AG08396 (cell line): ENCODE results near the gene CD300LF.

Experiments
- DNase-seq: peaks from one replicate; pipeline ENCODE4 v3.0.0; 2012; ENCODE audit warnings: low spot score, mixed read lengths

The CD300LF gene

DNA sequence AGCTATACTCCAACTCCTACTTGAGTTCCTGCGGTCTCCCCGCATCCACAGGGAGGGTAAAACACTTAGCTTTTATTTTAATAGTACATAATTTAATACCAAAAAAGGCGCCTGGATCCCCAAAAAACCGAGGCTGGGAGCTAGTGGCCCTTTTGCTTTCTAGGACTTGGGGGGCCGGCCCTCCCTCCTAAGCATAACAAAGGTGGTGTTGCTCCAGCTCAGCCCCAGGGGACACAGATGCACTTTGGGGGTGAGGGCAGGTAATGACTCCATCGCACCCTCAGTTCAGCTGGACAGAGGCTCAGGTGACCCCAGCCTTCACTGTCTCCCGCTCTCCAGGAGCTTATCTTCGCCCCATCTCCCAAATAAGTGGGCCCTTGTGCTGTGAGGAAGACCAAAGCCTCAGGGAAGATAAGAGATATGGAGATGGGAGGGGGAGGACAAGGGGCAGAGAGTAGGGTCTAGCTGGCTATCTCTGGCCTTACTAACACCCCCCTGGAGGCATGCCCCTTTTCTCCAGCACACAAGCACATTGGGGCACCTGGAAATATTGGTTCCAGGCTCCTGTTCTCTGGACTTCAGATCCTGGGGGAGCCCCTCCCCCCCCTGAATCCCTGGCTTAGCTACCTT is 32.9 kb upstream of the CD300LF start:
- no peak for DNase-seq

DNA sequence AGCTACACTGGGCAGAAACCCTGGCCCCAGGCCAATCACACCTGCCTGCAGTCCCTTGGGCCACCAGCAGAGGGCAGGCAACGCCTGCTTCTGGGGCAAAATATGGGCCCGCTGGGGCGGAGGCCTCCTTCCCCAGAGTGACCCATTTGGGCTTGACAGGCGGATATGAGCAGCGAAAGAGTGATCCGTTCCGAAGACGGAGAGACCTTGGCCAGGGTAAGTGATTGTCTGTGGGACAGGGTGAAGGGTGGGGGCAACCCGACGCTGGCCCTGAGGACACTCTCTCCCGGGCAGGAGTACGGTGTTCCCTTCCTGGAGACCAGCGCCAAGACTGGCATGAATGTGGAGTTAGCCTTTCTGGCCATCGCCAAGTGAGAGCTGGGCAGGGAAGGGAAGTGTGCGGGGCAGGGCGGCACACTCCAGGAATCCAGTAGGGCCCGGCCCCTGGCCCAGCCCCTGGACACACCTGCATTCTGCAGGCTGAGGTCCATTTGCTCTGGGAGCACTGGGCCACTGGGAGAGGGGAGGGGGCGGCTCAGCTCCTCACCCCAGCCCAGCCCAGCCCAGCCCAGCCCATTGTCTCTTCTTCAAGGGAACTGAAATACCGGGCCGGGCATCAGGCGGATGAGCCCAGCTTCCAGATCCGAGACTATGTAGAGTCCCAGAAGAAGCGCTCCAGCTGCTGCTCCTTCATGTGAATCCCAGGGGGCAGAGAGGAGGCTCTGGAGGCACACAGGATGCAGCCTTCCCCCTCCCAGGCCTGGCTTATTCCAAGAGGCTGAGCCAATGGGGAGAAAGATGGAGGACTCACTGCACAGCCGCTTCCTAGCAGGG is 32.2 kb upstream of the CD300LF start:
- peak; percentile 88 for DNase-seq

DNA sequence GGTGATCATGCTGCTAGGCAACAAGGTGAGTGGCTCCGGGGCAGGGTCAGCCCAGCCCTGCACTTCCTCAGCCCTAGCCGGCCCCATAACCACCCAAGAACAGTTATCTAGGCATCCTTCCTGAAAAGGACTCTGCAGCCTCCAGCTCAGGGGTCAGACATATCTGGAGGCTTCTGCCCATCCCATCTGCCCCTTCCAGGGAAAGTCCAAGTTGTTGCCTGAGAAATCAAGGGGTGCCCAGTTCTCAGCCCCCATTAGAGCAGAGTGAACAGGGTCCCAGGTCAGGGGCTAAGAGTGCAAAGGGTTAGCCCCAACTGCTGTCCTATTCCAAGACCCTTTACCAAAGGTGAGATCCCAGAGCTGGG is 31.6 kb upstream of the CD300LF start:
- DNase-seq: no peak

DNA sequence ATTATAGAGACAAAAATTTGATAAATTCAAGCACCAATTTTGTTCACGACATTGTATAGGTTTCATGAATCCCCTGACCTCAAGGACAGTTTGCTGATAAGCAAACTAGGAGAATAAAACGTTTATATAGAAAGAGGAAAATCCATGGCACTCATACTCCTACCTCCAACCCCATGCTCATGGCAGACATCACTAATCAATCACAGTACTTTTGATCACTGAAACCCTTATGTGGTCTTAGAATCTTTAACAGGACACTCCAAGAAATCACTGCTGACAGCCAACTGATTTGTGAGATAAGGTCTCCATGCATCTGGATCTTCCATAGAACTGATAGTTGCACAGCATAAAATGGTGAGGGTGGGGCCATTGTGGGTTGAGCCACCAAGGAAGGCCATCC is 31.0 kb upstream of the CD300LF start:
- DNase-seq: no peak

DNA sequence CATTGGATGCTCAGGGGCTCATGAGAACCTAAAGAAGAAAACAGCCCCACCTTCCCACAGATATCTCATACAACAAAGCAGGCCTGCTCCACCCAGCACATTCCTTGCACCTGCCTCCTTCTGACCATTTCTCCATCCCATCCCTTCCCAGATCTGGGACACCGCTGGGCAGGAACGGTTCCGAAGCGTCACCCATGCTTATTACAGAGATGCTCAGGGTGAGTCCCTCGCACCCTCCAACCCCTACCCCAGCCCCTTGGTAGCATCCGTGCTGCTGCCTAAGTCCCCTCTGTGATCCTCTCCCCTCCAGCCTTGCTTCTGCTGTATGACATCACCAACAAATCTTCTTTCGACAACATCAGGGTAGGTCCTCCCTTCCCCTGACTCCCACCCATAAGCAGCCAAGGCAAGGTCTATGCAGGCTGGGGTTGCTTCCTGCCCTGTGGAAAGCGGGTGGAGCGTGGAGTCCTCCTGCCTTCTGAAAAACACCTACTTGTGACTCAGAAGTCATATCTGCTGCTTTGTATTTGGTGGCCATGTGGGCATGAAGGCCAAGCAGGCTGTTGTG is 30.3 kb upstream of the CD300LF start:
- DNase-seq: no peak

DNA sequence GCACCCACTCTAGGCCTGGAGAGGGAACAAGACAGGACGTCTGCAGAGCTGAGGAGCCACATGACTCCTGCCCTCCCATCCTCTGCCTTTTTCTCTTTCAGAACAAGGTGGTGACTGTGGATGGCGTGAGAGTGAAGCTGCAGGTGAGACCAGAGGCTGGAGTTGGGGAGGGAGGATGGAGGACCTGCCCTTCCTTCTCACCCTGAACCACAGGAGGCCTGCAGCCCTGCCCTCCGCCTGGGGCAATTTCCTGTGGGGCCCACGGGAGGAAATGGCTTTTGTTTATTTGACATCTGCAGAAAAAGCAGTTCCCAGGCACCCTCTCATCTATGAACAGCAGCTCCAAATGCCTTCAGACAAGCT is 29.4 kb upstream of the CD300LF start:
- DNase-seq: peak; percentile 21

DNA sequence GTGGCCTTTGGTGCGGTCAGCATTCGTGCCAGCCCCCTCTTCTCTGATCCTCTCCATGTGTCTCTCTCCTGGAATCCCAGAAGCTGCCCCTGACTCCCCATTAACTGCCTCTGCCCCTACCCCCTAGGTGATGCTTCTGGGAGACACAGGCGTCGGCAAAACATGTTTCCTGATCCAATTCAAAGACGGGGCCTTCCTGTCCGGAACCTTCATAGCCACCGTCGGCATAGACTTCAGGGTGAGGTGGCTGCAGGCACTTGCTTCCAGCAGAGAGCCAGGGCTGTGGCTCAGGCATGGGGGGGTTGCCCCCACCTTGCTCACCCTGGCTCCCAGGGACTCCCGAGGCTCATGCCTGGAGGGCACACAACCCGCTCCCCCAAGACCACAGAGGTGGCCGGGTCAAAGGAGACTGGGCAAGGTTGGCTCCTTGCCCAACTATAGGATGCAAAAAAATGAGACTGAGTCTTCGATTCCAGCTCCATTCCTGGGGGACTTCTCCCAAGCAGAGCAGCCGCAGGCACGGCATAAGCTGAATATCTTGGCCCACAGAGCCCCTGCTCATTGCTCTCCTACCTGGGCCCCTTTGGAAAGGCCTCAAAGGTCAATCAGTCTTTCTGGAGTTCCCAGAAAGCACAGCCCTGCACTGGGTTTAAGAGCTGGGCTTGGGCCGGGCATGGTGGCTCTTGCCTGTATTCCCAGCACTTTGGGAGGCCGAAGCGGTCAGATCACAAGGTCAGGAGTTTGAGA is 28.1 kb upstream of the CD300LF start:
- DNase-seq: peak; percentile 4

DNA sequence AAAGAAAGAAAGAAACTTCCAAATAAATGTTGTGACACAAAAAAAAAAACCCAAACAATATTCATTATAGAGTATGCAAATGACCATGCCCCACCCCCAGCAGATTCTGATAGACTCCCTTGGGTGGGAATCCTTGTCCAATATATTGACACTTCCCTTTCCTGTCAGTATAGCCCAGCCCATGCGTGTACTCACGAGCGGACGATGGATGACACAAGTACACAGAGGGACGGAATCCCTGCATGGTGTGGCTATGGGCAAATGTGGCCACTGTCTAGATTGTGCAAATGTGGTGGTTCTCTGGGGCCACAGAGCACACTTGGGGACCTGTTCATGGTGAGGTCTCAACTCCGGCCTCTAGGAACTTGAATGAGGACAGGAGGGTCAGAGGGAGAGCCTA is 27.4 kb upstream of the CD300LF start:
- DNase-seq: no peak

DNA sequence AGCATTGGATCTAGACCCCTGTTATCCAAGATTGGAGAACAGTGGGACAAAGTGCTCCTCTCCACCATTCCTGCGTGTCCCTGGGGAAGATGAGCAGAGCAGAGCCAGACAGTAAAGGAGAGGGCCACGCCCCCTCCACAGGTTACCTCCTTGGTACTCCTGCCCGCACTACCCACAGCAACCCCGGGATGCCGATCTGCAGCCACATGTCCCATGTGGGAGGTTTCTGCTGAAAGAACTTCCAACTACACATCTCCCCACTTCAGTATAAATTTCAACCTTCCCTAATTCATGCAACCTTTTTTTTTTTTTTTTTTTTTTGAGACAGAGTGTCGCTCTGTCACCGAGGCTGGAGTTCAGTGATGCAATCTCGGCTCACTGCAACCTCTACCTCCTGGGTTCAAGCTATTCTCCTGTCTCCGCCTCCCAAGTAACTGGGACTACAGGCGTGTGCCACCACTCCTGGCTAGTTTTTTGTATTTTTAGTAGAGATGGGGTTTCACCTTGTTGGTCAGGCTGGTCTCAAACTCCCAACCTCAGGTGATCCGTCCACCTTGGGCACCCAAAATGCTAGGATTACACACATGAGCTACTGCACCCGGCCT is 26.6 kb upstream of the CD300LF start:
- no peak for DNase-seq

DNA sequence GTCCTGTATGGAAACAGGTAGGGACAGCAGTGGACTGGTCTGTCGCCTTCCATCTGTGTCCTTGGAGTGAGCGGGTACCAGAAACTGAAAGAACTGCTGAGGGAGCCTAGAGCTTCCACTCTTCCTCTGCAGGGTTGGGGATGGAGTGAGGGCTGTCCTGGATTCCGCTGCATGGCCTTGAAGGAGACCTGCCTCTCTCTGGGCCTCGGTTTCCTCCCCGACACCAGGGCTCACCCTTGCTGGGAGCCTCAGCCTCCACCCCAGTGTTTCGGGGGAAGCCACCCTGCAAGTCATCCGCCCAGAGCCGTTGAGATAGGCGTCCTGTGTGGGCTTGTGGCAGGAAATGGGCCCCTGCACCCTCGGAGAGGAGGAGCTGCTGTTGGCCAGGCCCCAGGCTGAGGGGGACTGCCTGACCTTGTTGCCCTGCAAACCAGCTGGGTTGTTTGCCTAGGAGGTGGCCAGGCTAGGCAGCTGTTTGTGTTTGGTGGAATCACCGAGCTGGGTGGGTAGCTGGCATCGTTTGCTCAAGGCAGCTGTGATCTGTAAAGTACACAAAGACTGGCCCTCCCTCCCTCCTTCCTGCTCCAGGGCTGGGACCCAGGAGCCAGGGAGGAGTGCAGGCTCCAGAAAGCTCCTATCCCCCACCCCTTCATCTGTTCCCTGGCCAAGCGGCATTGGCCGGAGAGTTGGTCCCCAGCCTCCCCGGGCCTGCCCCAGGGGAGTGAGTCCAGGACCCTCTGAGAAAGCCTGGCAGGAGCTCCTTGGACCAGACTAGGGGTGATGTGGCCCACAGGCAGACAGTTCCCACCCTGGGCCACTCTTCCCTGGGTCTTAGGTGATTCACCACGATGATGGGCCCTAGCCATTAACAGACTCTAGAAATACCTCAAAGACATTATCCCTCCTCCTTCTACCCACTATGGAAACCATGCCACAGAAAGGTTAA is 25.6 kb upstream of the CD300LF start:
- no peak for DNase-seq

DNA sequence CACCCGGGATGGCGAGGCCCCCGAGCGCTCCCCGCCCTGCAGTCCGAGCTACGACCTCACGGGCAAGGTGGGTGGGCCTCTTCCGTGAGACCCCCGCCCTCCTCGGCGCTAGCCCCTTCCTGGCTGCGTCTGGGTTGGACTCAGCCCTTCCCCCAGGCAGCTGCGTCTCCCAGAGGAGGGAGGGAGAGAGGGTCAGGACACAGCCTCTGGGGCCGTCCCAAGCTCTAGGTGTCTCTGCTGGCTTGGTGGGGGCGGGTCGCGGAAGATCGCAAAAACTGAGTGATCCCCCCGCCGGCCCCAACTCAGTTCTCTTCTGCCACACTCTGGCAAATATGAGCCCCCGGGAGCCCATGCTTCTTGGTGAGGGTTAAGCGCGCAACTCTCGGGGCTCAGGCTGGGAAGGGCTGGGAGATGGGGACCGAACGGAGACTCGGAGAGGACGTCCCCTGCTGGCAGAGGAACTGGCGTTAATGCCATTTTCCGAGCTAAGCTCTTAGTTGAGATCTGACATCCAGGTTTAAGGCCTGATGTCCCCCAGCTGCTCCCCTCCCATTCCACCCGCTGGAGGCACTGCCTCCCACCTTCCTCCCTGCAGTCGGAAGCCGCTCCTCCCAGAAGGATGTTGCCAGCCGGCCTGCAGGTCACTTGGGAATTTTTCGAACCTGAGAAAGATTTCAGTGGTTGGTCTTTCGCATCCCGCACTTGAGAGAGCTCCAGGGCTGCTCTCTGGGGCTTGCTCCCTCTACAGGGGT is 24.8 kb upstream of the CD300LF start:
- peak; percentile 61 for DNase-seq

DNA sequence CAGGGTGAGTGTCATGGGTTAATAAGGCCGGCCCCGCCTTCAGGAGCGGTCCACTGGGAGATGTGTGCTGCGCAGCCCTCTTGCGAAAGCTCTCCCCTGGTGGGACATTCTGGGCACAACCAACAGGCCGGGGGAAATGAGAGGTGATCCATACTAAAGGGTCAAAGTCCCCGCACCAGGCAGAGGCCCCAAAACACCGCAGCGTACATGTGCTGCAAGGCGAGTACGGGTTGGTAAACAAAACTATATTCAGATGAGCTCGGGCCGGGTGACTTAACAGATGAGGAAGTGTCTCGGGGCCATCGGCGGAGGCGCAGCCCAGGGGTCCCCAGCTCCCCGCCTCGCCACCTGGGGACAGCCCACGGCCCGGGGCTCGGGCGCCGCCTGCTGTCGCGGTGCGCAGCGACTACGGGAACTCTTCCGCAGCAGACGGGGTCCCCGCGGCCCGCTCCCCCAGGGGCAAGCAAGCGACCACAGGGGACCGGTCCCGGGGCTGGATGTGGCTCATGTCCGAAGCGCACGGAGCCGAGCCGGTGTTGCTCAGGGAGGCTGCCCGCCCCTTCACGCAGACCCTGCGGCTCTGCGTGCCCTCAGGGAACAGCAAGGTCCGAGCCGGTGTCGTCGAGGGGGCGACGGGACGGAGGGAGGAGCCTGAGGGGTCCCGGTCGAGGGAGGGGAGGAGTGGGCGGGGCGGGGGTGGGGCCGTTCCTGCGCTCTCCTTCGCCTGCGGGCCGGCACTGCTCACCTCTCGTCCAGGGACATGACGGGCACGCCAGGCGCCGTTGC is 24.0 kb upstream of the CD300LF start, which contains the start of gene RAB37:
Gene RAB37, plus strand, starts transcription at position 744 of the 786 bp plus-strand sequence. Its CDS starts 17 bp downstream, at position 761.
- DNase-seq: no peak

DNA sequence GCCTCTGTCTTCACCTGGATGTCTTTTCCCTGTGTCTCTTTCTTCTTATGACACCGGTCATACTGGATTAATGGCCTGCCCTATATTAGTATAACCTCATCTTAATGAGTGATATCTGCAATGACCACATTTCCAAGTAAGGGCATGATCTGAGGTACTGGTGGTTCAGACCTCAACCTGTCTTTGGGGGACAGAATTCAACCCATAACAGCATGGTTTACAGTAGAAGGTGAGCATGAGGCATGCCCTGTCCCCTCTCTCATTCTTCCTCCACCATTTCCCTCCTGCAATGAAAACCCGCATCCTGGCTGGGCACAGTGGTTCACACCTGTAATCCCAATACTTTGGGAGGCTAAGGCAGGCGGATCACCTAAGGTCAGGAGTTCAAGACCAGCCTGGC is 21.5 kb upstream of the CD300LF start:
- no peak for DNase-seq

DNA sequence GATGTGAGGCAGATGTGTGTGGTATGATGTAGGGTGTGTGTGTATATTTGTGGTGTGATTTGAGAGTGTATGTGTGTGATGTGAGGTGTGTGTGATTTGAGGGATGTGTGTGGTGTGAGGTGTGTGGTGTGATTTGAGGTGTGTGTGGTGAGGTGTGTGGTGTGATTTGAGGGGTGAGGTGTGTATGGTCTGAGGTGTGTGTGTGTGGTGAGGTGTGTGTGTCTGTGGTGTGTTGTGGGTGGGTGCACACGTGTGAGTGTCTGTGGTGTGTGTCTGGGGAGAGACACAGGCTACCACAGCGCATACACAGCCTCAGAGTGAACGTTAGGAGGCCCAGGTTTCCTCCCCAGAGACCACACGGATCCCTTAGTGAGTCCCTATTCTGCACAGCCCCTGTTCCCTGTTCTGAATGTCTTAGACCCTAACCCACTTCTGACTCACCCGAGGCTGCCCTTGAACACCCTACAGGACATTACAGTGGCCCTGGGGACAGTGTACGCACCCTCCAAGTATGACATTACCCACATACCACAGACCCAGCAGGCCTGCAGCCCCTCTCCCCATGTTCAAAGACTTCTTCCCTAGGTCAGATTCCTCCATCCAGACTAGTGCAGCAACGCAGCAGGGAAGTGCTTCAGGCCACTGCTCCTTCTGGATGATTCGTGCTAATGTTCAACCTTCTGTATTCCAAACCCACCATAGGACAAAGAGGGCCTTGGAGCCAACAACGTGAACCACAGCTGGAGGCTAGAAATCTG is 20.8 kb upstream of the CD300LF start:
- peak; percentile 3 for DNase-seq

DNA sequence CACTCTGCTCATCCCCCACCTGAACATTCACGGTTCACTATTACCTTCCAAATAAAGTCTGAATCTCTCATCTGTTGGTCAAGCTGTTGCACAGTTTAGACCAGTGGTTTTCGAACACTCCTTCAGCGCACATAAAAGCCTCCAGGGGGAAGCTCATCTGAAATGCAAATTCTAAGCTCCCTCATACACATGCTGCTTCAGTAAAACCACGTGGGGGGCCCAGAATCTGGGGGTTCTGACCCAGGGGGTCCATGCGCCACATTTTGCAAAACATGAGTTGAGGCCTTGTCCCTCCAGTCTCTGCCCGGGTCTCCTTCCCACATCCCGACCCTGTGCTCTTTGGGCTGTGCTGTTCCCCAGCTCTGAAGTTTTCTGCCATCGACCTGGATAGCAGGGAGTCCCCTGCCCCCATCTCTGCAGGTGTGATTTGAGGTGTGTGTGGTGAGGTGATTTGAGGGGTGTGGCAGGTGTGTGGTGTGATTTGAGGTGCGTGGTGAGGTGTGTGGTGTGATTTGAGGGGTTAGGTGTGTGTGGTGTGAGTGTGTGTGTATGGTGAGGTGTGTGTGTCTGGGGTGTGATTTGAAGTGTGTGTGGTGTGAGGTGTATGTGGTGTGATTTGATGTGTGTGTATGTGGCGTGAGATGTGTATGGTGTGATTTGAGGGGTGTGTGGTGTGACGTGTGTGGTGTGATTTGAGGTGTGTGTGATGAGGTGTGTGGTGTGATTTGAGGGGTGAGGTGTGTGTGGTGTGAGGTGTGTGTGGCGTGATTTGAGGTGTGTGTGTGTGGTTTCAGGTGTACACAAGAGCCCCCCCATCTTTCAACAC is 19.5 kb upstream of the CD300LF start:
- DNase-seq: peak; percentile 2

DNA sequence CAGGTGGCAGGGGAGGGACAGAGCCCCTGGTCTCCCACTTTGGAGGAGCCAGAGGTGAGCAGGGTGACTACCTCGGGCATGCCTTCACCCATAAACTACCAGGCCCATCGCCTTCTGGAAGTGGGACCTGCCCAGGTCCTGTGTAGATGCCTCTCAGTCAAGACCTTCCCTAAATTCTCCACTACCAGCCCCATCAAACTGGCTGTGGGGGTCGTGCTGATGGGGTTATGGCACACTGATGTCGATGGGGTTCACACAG is 18.6 kb upstream of the CD300LF start:
- no peak for DNase-seq

DNA sequence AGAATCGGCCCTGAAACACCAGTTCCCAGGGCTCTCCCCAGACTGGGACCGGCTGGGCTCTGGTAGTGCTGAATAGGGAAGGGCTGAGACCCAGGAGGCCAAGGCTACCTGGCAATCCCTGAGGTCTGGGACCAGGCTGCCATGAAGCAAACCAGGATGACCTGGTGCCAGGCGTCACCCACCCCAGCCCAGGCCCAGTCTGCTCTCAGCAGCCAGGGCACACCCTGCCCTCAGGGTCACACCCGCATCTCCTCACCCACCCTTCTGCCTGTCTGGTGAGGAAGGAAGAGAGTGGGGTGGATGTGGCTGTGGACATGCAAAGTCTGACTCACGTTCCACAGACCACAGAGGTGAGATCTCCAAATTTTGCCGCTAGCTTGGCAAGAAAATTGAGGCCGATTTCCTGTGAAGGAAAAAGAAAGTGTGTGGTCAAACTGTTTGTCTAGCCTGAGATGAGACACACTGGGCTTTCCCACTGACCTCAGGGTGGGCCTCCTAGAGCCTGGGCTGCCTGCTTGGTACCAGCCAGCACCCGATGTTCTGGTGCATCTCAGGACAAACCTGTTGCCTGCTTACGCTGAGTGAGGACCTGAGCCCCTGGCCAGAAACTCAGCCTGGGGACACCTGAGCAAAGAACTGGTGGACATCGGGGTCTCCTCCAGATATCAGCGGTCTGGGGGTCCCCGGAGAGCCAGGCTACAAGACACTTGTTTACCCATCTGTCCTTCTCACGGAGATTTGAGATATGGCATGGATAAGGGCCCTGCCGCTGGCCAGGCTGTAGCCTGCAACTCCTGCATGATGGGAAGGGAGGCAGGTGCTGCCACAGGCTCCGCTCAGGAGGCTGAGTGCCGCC is 18.0 kb upstream of the CD300LF start:
- DNase-seq: no peak
